ENCODE results near the gene IGF2BP2.

DNA sequence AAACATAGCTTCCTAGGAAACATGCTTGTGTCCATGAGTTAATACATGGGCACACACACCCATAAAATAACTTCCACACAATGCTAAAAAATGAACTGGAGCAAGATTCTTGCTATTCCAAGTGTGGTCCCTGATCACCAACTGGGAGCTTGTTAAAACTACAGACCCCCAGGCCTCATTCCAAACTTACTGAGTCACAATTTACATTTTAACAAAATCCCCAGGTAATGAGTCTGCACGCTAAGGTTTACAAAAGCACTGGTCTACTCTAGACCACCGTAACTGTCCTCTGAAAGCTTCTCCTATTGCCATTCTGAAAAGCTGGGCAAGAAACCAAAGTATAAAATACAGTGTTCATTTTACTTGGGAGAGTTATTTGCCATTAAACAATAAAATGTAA, 45.4 kb downstream of the IGF2BP2 start:
- TF ChIP-seq, protein P1, sequence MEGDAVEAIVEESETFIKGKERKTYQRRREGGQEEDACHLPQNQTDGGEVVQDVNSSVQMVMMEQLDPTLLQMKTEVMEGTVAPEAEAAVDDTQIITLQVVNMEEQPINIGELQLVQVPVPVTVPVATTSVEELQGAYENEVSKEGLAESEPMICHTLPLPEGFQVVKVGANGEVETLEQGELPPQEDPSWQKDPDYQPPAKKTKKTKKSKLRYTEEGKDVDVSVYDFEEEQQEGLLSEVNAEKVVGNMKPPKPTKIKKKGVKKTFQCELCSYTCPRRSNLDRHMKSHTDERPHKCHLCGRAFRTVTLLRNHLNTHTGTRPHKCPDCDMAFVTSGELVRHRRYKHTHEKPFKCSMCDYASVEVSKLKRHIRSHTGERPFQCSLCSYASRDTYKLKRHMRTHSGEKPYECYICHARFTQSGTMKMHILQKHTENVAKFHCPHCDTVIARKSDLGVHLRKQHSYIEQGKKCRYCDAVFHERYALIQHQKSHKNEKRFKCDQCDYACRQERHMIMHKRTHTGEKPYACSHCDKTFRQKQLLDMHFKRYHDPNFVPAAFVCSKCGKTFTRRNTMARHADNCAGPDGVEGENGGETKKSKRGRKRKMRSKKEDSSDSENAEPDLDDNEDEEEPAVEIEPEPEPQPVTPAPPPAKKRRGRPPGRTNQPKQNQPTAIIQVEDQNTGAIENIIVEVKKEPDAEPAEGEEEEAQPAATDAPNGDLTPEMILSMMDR (IDR thresholded peaks at IDR 0.05) = no peak
- no peak for TF ChIP-seq FOXP1 (CRISPR knock-in tag; IDR thresholded peaks at IDR 0.05; ENCODE audit: borderline replicate concordance)
- no peak for TF ChIP-seq NFE2L1 (CRISPR knock-in tag; IDR thresholded peaks at IDR 0.05)
- TF ChIP-seq, protein P2, sequence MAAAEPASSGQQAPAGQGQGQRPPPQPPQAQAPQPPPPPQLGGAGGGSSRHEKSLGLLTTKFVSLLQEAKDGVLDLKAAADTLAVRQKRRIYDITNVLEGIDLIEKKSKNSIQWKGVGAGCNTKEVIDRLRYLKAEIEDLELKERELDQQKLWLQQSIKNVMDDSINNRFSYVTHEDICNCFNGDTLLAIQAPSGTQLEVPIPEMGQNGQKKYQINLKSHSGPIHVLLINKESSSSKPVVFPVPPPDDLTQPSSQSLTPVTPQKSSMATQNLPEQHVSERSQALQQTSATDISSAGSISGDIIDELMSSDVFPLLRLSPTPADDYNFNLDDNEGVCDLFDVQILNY (CRISPR knock-in tag; IDR thresholded peaks at IDR 0.05) = no peak
- TF ChIP-seq ELF4 (CRISPR knock-in tag; IDR thresholded peaks at IDR 0.05; ENCODE audit: low read depth) = no peak
- TF ChIP-seq GABPB1 (CRISPR knock-in tag; IDR thresholded peaks at IDR 0.05) = no peak
- TF ChIP-seq, protein P3, sequence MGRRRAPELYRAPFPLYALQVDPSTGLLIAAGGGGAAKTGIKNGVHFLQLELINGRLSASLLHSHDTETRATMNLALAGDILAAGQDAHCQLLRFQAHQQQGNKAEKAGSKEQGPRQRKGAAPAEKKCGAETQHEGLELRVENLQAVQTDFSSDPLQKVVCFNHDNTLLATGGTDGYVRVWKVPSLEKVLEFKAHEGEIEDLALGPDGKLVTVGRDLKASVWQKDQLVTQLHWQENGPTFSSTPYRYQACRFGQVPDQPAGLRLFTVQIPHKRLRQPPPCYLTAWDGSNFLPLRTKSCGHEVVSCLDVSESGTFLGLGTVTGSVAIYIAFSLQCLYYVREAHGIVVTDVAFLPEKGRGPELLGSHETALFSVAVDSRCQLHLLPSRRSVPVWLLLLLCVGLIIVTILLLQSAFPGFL (CRISPR knock-in tag; IDR thresholded peaks at IDR 0.05; ENCODE audit: borderline replicate concordance) = no peak
- no peak for TF ChIP-seq TCF7 (CRISPR knock-in tag; IDR thresholded peaks at IDR 0.05; ENCODE audit: low read depth)
- TF ChIP-seq ZNF232 (CRISPR knock-in tag; IDR thresholded peaks at IDR 0.05) = no peak

Data from WTC11 (cell line).